DMS79 (cell line): ENCODE data around the gene CAPN12.
"Not testable (repeated sequence)": the region's sequence is repeated elsewhere in the genome, so short reads cannot be mapped to it uniquely, and the experiment has no call there.

ENCODE experiments used
- DNase-seq: peaks from one replicate; lab custom pipeline; 2025; lab: John Stamatoyannopoulos, UW

The CAPN12 gene, protein sequence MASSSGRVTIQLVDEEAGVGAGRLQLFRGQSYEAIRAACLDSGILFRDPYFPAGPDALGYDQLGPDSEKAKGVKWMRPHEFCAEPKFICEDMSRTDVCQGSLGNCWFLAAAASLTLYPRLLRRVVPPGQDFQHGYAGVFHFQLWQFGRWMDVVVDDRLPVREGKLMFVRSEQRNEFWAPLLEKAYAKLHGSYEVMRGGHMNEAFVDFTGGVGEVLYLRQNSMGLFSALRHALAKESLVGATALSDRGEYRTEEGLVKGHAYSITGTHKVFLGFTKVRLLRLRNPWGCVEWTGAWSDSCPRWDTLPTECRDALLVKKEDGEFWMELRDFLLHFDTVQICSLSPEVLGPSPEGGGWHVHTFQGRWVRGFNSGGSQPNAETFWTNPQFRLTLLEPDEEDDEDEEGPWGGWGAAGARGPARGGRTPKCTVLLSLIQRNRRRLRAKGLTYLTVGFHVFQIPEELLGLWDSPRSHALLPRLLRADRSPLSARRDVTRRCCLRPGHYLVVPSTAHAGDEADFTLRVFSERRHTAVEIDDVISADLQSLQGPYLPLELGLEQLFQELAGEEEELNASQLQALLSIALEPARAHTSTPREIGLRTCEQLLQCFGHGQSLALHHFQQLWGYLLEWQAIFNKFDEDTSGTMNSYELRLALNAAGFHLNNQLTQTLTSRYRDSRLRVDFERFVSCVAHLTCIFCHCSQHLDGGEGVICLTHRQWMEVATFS

DNA sequence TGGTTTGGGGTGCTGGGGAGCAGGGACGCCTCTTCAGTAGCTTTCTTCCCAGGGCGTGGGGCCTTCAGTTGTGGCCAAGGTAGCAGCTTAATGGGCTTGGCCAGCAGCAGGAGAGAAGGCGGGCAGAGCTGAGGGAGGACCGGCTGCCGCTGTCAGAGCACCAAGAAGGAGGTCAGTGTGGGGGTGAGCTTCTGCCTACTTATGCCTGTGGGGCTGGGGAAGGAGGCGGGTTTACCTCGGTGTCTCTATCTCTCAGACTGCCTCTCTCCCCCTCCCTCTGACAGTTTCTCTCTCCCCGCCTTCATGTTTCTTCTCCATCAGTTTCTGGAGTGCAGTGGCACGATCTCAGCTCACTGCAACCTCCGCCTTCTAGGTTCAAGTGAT, at the start of gene CAPN12:
CAPN12 (minus strand) TSS at position 177 of the 384 bp plus-strand sequence. CDS start 309 bp downstream, outside the sequence.
- DNase-seq = no peak

DNA sequence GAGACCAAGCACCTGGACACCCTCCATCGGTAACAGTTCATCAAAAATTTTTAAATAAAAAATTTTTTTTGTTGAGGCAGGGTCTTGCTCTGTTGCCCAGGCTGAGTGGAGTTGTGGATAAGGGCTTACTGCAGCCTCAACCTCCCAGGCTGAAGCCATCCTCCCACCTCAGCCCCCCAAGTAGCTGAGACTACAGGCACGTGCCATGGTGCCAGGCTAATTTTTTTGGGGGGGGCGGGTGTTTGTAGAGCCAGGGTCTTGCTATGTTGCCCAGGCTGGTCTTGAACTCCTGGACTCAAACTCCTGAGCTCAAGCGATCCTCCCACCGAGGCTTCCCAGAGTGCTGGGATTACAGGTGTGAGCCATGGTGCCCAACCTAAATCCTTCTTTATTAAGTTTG, 49.4 kb upstream of the CAPN12 start:
- DNase-seq = no peak

DNA sequence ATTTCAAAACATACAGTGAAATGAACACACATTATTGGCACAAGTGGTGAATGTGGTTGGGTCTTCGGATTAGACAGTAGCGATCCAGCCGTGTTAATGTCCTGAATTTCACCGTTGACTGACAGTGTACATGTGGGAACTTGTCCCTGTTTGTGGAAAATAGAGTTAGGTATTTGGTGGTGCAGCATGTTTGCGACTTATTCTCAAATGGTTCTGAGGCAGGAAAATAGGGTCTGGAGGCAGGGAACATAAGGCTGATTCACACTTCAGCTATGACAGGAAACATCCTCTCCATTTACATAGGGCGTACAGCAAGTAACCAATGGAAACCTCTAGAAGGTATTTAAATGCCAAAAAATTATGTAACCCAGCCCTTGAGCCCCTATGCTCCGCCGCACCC, 48.9 kb upstream of the CAPN12 start:
- peak; percentile 53 for DNase-seq

DNA sequence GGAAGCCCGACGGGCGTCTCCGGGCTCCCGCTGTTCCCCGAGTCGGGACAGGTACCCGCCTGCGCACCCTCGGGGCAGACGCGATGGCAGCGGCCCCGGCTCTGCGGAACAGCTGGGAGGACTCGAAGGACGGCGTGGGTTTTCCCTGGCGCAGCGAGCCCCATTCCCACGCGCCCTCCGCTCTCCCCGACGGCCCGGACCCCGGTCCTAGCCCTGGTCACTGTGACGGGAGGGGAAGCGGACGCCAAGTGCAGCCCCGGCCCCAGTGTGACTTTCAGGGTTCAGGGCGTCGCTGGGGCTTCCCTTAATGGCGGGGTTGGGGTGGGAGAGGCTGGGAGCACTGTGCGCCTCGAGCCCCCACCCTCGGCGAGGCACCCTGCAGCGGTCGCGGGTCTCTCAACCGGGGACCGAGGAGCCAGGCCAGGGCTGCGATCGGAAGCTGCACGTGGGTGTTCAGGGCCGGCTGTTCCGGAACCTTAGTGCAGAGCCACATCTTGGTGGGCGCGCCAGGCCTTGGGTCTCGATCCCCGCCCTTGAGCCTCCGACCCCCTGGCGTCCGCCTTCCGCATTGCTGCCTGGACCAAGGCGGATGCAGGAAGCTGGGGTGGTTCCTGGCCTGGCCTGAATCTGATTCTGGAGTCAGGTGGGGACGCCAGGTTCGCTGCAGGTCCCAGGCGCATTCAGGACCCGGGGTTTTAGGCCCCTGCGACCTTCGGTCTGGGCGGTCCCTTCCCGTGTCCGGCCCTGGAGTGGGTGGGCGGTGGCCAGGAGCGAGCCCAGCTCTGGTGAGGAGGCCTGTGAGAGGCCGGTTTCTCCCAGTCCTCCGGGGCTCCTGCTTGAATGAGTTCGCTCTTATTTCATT, 48.2 kb upstream of the CAPN12 start:
- no peak for DNase-seq

DNA sequence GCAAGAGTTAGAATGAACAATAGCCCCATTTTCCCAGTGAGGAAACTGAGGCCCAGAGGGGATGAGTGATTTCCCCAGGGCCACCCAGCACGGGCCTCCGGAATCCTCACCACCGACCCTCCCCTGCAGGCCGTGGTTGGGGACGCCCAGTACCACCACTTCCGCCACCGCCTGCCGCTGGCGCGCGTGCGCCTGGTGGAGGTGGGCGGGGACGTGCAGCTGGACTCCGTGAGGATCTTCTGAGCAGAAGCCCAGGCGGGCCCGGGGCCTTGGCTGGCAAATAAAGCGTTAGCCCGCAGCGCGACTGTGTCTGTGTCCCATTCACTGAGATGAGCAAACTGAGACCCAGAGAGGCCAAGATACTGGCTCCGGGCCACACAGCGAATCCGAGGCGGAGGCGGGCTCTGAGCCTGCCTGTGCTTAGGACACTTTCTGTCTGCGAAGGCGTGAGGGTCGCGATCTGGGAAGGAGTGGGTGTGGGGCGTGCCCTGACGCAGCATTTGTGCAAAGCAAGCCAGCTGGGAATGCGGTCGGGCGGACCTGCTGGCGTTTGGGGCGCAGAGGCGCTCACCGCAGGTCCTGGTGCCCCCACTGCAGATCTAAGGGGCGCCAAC, 47.3 kb upstream of the CAPN12 start:
- not testable (repeated sequence) for DNase-seq

DNA sequence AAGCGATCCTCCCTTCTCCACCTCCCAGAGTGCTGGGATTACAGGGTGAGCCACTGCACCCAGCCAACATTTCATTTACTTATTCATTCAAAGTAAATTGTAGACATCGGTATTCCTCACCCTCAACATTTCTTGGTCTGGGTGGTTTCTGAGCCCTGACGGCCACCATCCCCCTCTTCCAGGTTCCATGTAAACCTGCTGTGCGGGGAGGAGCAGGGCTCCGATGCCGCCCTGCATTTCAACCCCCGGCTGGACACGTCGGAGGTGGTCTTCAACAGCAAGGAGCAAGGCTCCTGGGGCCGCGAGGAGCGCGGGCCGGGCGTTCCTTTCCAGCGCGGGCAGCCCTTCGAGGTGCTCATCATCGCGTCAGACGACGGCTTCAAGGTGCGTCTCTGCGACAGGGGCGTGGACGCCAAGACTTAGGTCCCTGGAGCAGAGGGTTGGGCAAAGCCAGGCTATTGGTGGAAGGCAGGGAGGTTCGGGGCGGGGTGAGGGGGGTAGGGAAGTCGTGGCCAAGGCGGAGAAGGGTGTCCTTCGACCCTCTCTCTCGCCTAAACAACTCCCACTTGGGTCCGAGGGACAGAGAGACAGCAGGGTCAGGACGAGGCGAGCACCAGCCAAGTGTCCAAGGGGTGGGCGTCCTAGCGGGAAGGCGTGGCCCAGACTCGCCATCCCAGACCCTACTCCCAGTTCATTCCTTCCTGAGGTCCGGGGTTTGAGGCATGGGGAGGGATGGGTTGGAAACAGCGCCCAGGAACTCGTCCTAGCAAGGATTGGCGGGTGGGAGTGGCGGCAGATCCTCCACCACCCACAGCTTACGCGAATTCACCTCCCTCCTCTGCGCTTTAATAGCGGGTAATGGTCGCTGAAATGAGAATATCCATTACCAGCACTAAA, 46.5 kb upstream of the CAPN12 start:
- not testable (repeated sequence) for DNase-seq

DNA sequence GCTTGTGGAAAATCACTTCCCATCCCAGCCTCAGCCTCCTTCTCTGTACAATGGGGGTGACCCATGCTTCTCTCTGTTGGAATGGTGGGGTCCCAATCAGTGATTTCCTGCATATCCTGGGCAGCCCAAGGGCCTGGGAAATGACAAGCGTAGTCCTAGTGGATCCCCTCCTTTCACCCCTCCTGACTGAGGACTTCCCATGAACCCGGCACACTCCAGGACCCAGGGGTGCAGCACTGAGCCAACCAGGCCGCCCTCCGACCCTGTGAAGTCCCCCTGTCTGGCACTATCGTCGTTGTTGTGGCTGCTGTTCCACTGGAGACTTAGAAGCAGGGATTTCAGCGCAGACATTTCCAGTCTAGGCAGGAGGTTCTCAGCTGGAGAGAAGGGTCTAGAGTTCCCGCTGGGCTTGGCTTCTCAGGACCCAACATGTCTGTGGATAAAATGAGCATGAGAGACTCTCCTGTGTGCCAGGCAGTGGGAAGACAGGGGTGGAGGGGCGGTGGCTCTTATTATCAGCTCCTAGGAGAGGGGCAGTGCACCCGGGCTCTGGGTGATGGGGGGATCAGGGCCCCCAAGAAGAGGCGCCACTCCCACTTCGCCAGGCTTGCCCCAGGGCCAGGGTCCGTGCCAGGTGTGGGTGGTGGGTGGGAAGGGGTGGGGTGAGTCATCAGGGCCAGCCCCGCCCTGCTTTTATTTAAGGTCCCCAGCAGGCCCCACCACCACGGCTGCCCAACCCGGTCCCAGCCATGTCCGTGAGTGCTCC, 44.4 kb upstream of the CAPN12 start, which contains the start of gene LGALS7B:
LGALS7B (plus strand) TSS at position 723 of the 766 bp plus-strand sequence; CDS start at position 750, 27 bp downstream.
- no peak for DNase-seq

DNA sequence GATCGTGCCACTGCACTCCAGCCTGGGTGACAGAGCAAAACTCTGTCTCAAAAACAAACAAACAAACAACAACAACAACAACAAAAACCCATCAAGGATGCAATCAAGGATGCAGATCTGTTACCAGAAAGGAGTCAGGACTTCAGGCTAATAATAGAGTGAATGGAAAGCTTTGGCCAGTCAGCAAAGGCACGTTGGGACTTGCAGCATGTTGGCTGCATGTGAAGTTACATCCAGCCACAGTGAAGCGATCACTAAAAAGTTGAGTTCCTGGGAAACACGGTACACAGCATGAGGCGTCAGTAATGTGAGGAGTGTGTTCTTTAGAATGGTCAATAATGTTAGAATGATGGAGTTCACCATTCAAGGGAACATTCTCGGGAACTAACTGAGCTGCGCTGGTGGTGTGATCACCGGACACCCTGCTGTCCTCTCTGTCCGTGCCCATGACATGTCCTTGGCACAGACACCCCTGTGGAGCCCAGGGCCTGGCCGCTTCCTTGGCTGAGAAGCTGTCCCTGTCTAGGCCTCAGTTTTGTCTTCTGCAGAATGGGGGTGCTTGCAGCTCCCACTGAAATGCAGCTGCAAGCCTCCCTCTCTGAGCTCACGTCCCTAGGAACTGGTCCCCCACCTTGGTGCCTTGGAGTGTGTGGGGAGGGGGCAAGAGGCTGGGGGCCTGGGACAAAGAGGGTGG, 42.4 kb upstream of the CAPN12 start:
- DNase-seq = no peak

DNA sequence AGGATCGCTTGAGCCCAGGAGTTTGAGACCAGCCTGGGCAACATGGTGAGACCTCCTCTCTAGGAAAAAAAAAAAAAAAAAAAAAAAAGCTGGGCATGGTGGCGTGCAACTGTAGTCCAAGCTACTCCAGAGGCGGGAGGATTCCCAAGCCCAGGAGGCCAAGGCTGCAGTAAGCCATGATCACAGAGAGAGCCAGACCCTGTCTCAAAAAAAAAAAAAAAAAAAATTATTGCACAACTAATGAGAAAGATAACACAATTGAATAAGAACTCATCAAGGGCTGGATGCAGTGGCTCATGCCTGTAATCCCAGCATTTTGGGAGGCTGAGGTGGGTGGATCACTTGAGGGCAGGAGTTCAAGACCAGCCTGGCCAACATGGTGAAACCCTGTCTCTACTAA, 41.8 kb upstream of the CAPN12 start:
- DNase-seq = not testable (repeated sequence)

DNA sequence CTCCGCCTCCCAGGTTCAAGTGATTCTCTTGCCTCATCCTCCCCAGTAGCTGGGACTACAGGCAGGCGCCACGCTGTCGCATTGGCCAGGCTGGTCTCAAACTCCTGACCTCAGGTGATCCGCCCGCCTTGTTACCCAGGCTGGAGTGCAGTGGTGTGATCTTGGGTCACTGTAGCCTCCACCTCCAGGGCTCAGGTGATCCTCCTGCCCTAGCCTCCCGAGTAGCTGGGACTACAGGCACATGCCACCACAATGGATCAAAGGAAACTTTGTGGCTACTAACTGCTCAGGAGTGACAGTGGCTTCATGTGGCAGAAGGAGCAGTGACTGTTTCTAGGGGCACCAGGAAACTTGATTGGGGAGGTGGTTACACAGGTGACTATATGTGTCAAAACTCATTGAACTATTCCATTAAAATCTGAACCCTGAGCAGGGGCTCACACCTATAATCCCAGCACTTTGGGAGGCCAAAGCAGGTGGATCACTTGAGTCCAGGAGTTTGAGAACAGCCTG, 41.0 kb upstream of the CAPN12 start:
- DNase-seq = no peak

DNA sequence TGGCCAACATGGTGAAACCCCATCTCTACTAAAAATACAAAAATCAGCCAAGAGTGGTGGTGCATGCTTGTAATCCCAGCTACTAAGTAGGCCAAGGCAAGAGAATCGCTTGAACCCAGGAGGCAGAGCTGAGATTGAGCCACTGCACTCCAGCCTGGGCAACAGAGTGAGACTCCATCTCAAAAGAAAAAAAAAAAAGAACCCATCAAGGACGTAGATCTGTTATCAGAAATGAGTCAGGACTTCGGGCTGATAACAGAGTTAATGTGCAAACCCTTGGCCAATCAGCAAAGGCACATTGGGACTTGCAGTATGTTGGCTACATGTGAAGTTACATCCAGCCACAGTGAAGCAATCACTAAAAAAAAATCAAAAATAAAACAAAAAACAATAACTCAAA, 40.0 kb upstream of the CAPN12 start:
- no peak for DNase-seq

DNA sequence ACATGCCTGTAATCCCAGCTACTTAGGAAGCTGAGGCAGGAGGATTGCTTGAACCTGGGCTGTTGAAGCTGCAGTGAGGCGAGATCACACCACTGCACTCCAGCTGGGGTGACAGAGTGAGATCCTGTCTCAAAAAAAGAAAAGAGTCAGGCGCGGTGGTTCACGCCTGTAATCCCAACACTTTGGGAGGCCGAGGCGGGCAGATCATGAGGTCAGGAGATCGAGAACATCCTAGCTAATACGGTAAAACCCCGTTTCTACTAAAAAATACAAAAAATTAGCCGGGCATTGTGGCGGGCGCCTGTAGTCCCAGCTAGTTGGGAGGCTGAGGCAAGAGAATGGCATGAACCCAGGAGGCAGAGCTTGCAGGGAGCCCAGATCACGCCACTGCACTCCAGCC, 37.9 kb upstream of the CAPN12 start:
- not testable (repeated sequence) for DNase-seq

DNA sequence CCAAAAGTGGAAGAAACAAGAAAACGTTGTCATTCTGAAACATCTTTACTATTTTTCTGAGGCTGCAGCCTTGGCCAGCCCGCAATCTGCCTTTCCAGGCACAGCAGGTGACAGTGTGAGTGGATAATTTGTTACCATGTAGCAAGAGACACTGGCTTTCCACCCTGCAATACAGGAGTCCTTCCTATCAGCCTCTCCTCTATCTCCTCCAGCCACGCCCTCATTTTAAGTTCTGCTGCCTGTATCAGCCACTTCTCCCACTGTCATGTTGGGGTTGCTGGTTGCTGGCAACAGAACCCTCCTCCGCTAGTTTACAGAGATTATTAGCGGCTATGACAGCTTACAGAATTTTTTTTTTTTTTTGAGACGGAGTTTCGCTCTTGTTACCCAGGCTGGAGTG, 36.8 kb upstream of the CAPN12 start:
- DNase-seq = no peak

DNA sequence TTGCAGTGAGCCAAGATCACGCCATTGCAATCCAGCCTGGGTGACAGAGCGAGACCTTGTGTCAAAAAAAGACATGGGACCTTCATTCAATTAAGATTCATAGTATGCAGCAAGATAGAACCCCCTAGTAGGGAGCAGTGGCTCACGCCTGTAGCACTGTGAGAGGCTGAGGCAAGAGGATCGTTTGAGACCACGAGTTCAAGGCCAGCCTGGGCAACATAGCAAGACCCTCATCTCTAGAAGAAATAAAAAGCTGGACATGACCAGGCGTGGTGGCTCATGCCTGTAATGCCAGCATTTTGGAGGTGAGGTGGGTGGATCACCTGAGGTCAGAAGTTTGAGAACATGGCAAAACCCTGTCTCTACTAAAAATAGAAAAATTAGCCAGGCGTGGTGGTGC, 36.2 kb upstream of the CAPN12 start:
- no peak for DNase-seq

DNA sequence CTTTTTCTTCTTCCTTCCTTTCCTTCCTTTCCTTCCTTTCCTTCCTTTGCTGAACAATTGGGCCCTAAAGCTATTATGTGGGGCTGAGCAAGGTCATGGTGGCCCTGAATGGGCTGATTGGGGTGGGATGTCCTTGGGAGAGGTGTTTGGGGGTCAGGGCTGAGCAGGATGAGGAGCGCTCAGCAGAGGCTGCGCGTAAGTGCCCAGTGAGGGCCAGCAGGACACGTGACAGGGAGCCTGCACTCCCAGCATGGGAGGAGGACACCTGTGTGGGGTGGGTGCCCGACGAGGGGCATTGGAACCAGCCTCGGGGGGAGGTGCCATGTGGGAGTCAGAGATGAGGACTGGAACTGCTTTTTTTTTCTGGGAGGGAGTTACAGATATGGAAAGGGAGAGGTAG, 34.5 kb upstream of the CAPN12 start:
- DNase-seq = no peak

DNA sequence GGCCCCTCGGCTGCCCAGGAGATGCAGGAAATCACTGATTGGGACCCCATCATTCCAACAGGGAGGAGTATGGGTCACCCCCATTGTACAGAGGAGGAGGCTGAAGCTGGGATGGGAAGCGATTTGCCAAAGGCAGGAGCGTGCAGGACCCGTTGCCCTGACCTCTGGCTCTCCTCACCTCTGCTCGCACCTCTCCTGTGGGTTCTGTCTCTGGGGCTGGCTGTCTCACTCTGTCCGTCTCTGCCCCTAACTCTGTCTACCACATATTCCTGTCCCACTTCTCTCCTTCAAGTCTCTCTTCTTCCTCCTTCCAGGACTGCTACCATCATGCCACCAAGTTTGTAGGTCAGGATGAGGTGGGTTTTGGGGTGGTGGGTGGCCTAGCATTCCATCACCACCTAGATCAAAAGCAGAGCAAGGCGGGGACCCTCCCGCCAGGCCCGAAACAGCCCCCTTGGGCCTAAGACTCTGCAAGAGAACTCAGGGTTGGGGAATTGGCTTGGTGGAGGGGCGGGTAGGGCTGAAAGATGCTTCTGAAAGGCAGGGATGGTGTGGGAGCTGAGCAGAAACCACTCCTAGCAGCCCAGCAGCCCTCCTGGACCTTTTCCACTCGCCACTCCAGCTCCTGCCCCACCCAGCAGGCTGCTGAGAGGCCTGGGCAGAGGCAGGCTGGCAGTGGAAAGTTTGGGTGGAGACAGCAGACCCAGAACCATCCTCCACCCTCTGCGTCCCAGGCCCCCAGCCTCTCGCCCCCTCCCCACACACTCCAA, 30.1 kb upstream of the CAPN12 start:
- DNase-seq = no peak

DNA sequence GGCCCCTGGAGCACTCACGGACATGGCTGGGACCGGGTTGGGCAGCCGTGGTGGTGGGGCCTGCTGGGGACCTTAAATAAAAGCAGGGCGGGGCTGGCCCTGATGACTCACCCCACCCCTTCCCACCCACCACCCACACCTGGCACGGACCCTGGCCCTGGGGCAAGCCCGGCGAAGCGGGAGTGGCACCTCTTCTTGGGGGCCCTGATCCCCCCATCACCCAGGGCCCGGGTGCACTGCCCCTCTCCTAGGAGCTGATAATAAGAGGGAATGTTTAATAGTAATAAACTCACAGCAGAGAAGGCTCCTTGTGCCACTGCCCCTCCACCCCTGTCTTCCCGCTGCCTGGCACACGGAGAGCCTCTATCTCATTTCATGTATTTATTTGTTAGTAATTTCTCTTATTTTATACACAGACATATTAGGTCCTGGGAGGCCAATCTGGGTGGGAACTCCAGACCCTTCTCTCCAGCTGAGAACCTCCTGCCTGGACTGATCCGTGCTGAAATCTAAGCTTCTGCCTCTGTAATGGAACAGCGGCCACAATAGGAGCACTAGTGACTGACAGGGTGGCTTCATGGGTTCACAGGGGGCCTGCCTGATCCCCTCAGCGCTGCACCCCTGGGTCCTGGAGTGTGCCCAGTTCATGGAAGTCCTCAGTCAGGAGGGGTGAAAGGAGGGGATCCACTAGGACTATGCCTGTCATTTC, 29.3 kb upstream of the CAPN12 start, which contains the start of gene LGALS7:
LGALS7 (minus strand) TSS at position 49 of the 709 bp plus-strand sequence; CDS start at position 24, 25 bp downstream.
- no peak for DNase-seq

DNA sequence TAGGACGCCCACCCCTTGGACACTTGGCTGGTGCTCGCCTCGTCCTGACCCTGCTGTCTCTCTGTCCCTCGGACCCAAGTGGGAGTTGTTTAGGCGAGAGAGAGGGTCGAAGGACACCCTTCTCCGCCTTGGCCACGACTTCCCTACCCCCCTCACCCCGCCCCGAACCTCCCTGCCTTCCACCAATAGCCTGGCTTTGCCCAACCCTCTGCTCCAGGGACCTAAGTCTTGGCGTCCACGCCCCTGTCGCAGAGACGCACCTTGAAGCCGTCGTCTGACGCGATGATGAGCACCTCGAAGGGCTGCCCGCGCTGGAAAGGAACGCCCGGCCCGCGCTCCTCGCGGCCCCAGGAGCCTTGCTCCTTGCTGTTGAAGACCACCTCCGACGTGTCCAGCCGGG, 27.3 kb upstream of the CAPN12 start:
- not testable (repeated sequence) for DNase-seq
